Adrenal gland (tissue), 12 donors: ENCODE results near the gene PRKAR1A. TPM values are rescaled to one million over a fixed set of nuclear protein-coding genes. Genes with fewer than 3 reads are reported as not detected.

Experiments used
- DNase-seq, 7 donors: peaks; one replicate each; pipeline ENCODE4 v3.0.0-alpha.2; 2019 to 2020
- H3K27ac ChIP-seq, 5 donors: fragments of 200-600 bp; sonication (generic) in 4 of 5; 1 replicate in 3 of 5; 2 replicates in 2 of 5; pipeline versions ENCODE4 v1.5.1 to v1.8.0; 2016 to 2020; ENCODE audit warnings: mild to moderate bottlenecking in 1 of 5
- H3K27me3 ChIP-seq: fragments of 200-600 bp; 2 replicates; pipeline ENCODE4 v1.8.0; 2021
- H3K36me3 ChIP-seq, 2 donors: fragments of 200-600 bp; replicated peaks in 1 of 2; 1 replicate in 1 of 2; 2 replicates in 1 of 2; pipeline versions ENCODE4 v1.5.1 to v1.8.0; 2018 to 2022
- H3K4me1 ChIP-seq, 2 donors: fragments of 200-600 bp; replicated peaks in 1 of 2; 1 replicate in 1 of 2; 2 replicates in 1 of 2; pipeline versions ENCODE4 v1.5.1 to v1.8.0; 2018 to 2021
- H3K4me3 ChIP-seq, 4 donors: fragments of 200-600 bp; sonication (generic) in 3 of 4; one replicate each; pipeline ENCODE4 v1.5.1; 2016 to 2018
- H3K9me3 ChIP-seq, 3 donors: fragments of 200-600 bp; sonication (generic) in 1 of 3; replicated peaks in 1 of 3; 1 replicate in 2 of 3; 2 replicates in 1 of 3; pipeline versions ENCODE4 v1.5.1 to v1.8.0; 2016 to 2021
- POLR2A ChIP-seq, 2 donors: fragments of 450-650 bp; IDR thresholded peaks; one replicate each; pipeline ENCODE4 v1.6.1; 2017; ENCODE audit warnings: antibody characterized with exemption in 2 of 2, mild to moderate bottlenecking in 2 of 2, moderate library complexity in 1 of 2
- WGBS, 4 donors: extraction: QIAGEN DNeasy Blood & Tissue Kit in 2 of 4; methylation state at CpG; one replicate each; pipeline versions ENCODE4 v1.1.5 to v1.1.7; 2013 to 2017; 5-methylcytosine and 5-hydroxymethylcytosine counted together
- intact Hi-C, 2 donors: fragments of 100-400 bp; cut with DNase I; formaldehyde crosslinking; loops; one replicate each; pipeline versions ENCODE4 v1.14.1 to v1.15.0; 2022 to 2023
- polyA plus RNA-seq, 3 donors: library from polyadenylated mRNA; stranded (reverse); fragments of 200-250 nt in 2 of 3; fragments of 350-450 nt in 1 of 3; fragmentation: Illumina TruSeq in 1 of 3; extraction: RNeasy Lipid Tissue Mini Kit (QIAGEN cat#74804) in 1 of 3; gene quantifications; one replicate each; pipeline ENCODE4 v1.2.3, GENCODE V29; 2013 to 2014
- total RNA-seq, 9 donors: library from RNA; depleted of rRNA in 4 of 9; stranded (reverse); fragments of >200 nt in 4 of 9; fragments of 120-200 nt in 1 of 9; fragmentation: NEBNext Ultra II Directional in 1 of 9; extraction: Animal tissue kit (Norgen Biotek cat#: 25700) in 1 of 9; gene quantifications; one replicate each; pipeline versions ENCODE4 v1.1.0 to v1.2.4, GENCODE V29; 2013 to 2023
- TF ChIP-seq, protein P1 (sequence below), 6 experiments: fragments of 450-650 bp in 4 of 6; fragments of 200-600 bp in 2 of 6; sonication (generic) in 1 of 6; IDR thresholded peaks; 1 replicate in 5 of 6; 2 replicates in 1 of 6; pipeline versions ENCODE4 v1.5.1 to v1.8.0; 2016 to 2021; ENCODE audit warnings: antibody characterized with exemption in 6 of 6, mild to moderate bottlenecking in 2 of 6, moderate library complexity in 1 of 6
- donor health status: healthy with polysubstance abuse.
- donor health status: Bipolar disorder and iron deficiency.
- donor health status: DM: yes; HTN: yes; CAD: no.
- donor health status: DM: no; HTN: no; CAD: no.
- donor health status: DM: no; HTN: no; CAD: no.
- donor health status: DM: yes; HTN: yes; CAD: no.

PRKAR1A gene
- total and polyA plus RNA-seq, 12 donors: 56.3 to 585 (median 388) TPM

DNA sequence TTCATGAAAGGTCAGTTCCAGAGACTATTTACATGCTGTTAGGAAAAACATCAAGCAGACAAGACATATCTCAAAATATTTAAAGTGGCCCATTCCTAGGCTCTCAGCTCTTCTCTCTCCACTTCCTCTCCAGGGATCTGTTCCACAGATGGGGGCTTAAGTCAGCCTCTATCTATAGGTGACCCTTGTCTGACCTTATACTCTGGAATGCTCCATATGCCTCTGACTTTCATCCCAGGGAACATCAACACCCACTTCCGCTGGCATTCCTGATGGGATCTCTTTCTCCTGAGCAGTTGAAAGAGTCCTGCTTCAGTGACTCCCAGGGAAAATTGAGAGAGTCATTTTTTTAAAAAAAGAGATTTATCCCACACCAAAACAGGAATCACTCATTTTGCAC lies 43.4 kb upstream of the PRKAR1A start:
- no peak for TF ChIP-seq POLR2A (IDR thresholded peaks at IDR 0.05)
- TF ChIP-seq, protein P1, sequence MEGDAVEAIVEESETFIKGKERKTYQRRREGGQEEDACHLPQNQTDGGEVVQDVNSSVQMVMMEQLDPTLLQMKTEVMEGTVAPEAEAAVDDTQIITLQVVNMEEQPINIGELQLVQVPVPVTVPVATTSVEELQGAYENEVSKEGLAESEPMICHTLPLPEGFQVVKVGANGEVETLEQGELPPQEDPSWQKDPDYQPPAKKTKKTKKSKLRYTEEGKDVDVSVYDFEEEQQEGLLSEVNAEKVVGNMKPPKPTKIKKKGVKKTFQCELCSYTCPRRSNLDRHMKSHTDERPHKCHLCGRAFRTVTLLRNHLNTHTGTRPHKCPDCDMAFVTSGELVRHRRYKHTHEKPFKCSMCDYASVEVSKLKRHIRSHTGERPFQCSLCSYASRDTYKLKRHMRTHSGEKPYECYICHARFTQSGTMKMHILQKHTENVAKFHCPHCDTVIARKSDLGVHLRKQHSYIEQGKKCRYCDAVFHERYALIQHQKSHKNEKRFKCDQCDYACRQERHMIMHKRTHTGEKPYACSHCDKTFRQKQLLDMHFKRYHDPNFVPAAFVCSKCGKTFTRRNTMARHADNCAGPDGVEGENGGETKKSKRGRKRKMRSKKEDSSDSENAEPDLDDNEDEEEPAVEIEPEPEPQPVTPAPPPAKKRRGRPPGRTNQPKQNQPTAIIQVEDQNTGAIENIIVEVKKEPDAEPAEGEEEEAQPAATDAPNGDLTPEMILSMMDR (IDR thresholded peaks at IDR 0.05): no peak
- 91 to 95% (median 93%) methylated on average over 1 of the region's 1 CpG for WGBS, 4 donors
- no peaks in the 10 kb centered on the region for H3K36me3 ChIP-seq
- intact Hi-C loops: loop anchor here in 1 of 2 donors (10.0 kb wide), 1 partner anchor 296 kb away; no protein-coding TSS in a partner anchor
- no peaks in the 10 kb centered on the region for H3K27me3 ChIP-seq
- H3K9me3 ChIP-seq: no peaks in the 10 kb centered on the region
- H3K4me3 ChIP-seq: no peak overlapping the region
- no peak overlapping the region for H3K27ac ChIP-seq
- H3K4me1 ChIP-seq: peaks cover 0 to under 1% of the 10 kb centered on the region in 2 donors
- DNase-seq: no peak

DNA sequence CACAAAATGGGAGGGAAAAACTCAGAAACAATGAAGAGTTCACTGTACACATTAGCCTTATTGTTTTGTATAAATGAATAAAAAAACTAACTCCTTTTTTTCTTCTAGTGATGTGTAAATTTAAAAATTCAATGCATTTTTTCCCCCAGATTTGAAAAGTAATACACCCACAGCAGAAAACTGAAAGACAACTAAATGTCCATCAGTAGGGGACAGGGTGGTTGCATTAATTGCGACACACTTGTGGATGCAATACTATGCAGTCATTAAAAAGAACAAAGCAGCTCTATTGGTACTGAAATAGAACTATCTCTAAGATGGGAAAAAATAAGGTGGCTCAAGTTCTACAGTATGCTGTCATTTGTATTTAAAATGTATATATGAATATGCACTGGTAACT lies 41.3 kb upstream of the PRKAR1A start:
- intact Hi-C loops: no loop called here
- TF ChIP-seq POLR2A (IDR thresholded peaks at IDR 0.05): no peak
- TF ChIP-seq, protein P1 (IDR thresholded peaks at IDR 0.05): no peak
- WGBS, 4 donors: 92 to 96% (median 93%) methylated on average over 1 of the region's 1 CpG
- no peaks in the 10 kb centered on the region for H3K36me3 ChIP-seq
- H3K9me3 ChIP-seq: no peaks in the 10 kb centered on the region
- H3K27me3 ChIP-seq: no peaks in the 10 kb centered on the region
- peaks cover 4 to 5% of the 10 kb centered on the region in 2 donors for H3K4me1 ChIP-seq
- H3K27ac ChIP-seq: no peak overlapping the region
- DNase-seq: no peak
- H3K4me3 ChIP-seq: no peak overlapping the region

DNA sequence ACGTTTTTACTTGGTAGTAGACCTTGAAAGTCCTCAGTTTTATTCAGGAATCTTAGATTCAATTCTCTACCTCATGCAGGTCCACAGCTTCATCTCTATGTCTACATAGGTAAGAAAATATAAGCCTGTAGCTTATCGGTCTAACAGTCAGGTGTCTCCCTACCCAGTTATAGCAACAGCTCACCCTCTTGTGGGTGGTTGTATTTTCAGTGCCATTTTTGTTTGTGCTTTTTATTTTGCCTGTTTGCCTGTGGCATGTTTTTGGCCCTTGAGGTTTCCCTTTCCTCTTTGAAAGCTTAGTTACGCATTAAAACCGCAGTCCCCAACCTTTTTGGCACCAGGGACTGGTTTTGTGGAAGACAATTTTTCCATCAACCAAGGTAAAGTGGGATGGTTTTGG lies 31.3 kb upstream of the PRKAR1A start:
- H3K27me3 ChIP-seq: no peaks in the 10 kb centered on the region
- 75 to 80% (median 77%) methylated on average over 4 of the region's 4 CpGs for WGBS, 4 donors
- no peak for DNase-seq
- TF ChIP-seq, protein P1 (IDR thresholded peaks at IDR 0.05): no peak
- H3K9me3 ChIP-seq: no peaks in the 10 kb centered on the region
- H3K27ac ChIP-seq: no peak overlapping the region
- H3K36me3 ChIP-seq: no peaks in the 10 kb centered on the region
- H3K4me3 ChIP-seq: no peak overlapping the region
- intact Hi-C loops: no loop called here
- H3K4me1 ChIP-seq: peaks cover 11 to 13% of the 10 kb centered on the region in 2 donors

DNA sequence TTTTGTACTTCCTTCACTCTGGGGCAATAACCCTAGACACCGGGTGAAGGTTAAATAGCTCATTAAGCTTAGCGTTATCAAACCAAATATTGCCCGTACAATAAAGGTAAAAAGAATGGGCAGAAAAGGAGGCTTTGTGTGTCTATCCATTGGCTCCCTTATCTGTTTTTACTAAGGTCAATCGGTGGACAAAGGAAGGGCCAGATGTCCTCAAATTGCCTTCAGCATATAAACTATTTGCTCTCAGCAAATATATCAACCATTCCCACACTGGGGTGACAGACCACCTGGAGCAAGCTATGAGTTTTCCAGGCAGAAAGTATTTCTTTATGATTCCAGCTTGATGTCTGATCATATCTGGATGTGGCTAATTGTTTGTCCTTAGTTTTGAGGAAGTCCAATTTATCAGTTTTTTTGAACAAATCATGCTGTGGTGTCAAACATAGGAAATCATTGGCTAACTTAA lies 29.6 kb upstream of the PRKAR1A start:
- Histone ChIP-seq H3K36me3 (no peaks in the 10 kb centered on the region), H3K4me3 (no peak overlapping the region), H3K9me3 (no peaks in the 10 kb centered on the region), H3K27ac (no peak overlapping the region), H3K27me3 (no peaks in the 10 kb centered on the region), H3K4me1 (peaks cover 11 to 13% of the 10 kb centered on the region in 2 donors)
- no peak for DNase-seq
- 17 to 41% (median 29%) methylated on average over 4 of the region's 4 CpGs for WGBS, 4 donors
- TF ChIP-seq POLR2A (IDR thresholded peaks at IDR 0.05): no peak
- TF ChIP-seq, protein P1 (IDR thresholded peaks at IDR 0.05): no peak
- intact Hi-C loops: no loop called here
